H9 (cell line): ENCODE data around the gene OR52N5. TPM values are rescaled to one million over a fixed set of nuclear protein-coding genes. Genes with fewer than 3 reads are reported as not detected.

ENCODE experiments used
- DNase-seq: peaks from one replicate; pipeline ENCODE4 v3.0.0-alpha.2; 2017
- H2AFZ ChIP-seq: one replicate; pipeline ENCODE4 v1.6.1; 2013; ENCODE audit warnings: mild to moderate bottlenecking, low read length, control low read depth, moderate library complexity
- H2AK5ac ChIP-seq: 2 replicates; pipeline ENCODE4 v1.6.1; 2013; ENCODE audit warnings: low read length, control low read depth, mixed read lengths; ENCODE audit not compliant: insufficient read length
- H2BK120ac ChIP-seq: one replicate; pipeline ENCODE4 v1.6.1; 2013; ENCODE audit warnings: low read depth, mild to moderate bottlenecking, low read length, control low read depth, inconsistent platforms; ENCODE audit not compliant: poor library complexity, severe bottlenecking
- H2BK12ac ChIP-seq: 2 replicates; pipeline ENCODE4 v1.6.1; 2013; ENCODE audit warnings: low read length, control low read depth, mixed read lengths, low read depth; ENCODE audit not compliant: insufficient read length
- H2BK15ac ChIP-seq: 2 replicates; pipeline ENCODE4 v1.6.1; 2013; ENCODE audit warnings: low read depth, low read length, control low read depth
- H2BK20ac ChIP-seq: one replicate; pipeline ENCODE4 v1.6.1; 2013; ENCODE audit warnings: low read depth, mild to moderate bottlenecking, low read length, control low read depth, inconsistent platforms; ENCODE audit not compliant: poor library complexity, severe bottlenecking
- H2BK5ac ChIP-seq: 2 replicates; pipeline ENCODE4 v1.6.1; 2013; ENCODE audit warnings: low read length, control low read depth, mixed read lengths; ENCODE audit not compliant: insufficient read length
- H3K14ac ChIP-seq: 2 replicates; pipeline ENCODE4 v1.6.1; 2013; ENCODE audit warnings: low read length, control low read depth; ENCODE audit not compliant: insufficient read depth
- H3K18ac ChIP-seq: 2 replicates; pipeline ENCODE4 v1.6.1; 2013; ENCODE audit warnings: low read depth, mild to moderate bottlenecking, mixed read lengths, low read length, control low read depth; ENCODE audit not compliant: insufficient read length
- H3K23ac ChIP-seq: 2 replicates; pipeline ENCODE4 v1.6.1; 2013; ENCODE audit warnings: low read length, control low read depth, mixed read lengths, low read depth; ENCODE audit not compliant: insufficient read length
- H3K23me2 ChIP-seq: 2 replicates; pipeline ENCODE4 v1.6.1; 2013; ENCODE audit warnings: low read depth, mild to moderate bottlenecking, mixed read lengths, low read length, control low read depth; ENCODE audit not compliant: insufficient read length, poor library complexity, severe bottlenecking
- H3K27ac ChIP-seq: 2 replicates; pipeline ENCODE4 v1.5.1; 2013; ENCODE audit warnings: low read length, control low read depth, mixed read lengths, low read depth; ENCODE audit not compliant: insufficient read length
- H3K27me3 ChIP-seq: 2 replicates; pipeline ENCODE4 v1.6.1; 2013; ENCODE audit warnings: low read length, control low read depth, inconsistent platforms; ENCODE audit not compliant: insufficient read depth
- H3K4ac ChIP-seq: 2 replicates; pipeline ENCODE4 v1.6.1; 2013; ENCODE audit warnings: low read depth, mild to moderate bottlenecking, control low read depth, inconsistent platforms, low read length, moderate library complexity
- H3K4me1 ChIP-seq: 2 replicates; pipeline ENCODE4 v1.6.1; 2013; ENCODE audit warnings: low read length, control low read depth, inconsistent platforms; ENCODE audit not compliant: insufficient read depth
- H3K4me2 ChIP-seq: 2 replicates; pipeline ENCODE4 v1.6.1; 2013; ENCODE audit warnings: low read length, control low read depth, mixed read lengths; ENCODE audit not compliant: insufficient read length, insufficient read depth
- H3K56ac ChIP-seq: 2 replicates; pipeline ENCODE4 v1.6.1; 2013; ENCODE audit warnings: low read depth, mild to moderate bottlenecking, mixed read lengths, low read length, control low read depth; ENCODE audit not compliant: insufficient read length
- H3K79me1 ChIP-seq: 2 replicates; pipeline ENCODE4 v1.6.1; 2013; ENCODE audit warnings: low read depth, mild to moderate bottlenecking, moderate library complexity, low read length, control low read depth, inconsistent platforms; ENCODE audit not compliant: insufficient read depth, poor library complexity, severe bottlenecking
- H3K79me2 ChIP-seq: 2 replicates; pipeline ENCODE4 v1.6.1; 2013; ENCODE audit warnings: low read length, control low read depth, inconsistent platforms; ENCODE audit not compliant: insufficient read depth
- H3K9ac ChIP-seq: 2 replicates; pipeline ENCODE4 v1.6.1; 2013; ENCODE audit warnings: low read length, control low read depth, mixed read lengths; ENCODE audit not compliant: insufficient read length; ENCODE audit errors: extremely low read depth
- H3K9me3 ChIP-seq: one replicate; pipeline ENCODE4 v1.6.1; 2013; ENCODE audit warnings: low read depth, low read length, inconsistent platforms; ENCODE audit not compliant: control insufficient read depth
- H3T11ph ChIP-seq: one replicate; pipeline ENCODE4 v1.6.1; 2013; ENCODE audit warnings: mild to moderate bottlenecking, low read length, control low read depth, inconsistent platforms
- H4K20me1 ChIP-seq: one replicate; pipeline ENCODE4 v1.6.1; 2013; ENCODE audit not compliant: control insufficient read depth, insufficient read length, insufficient read depth
- H4K5ac ChIP-seq: 2 replicates; pipeline ENCODE4 v1.6.1; 2013; ENCODE audit warnings: low read depth, mild to moderate bottlenecking, mixed read lengths, low read length, control low read depth; ENCODE audit not compliant: insufficient read length
- H4K8ac ChIP-seq: replicated peaks from 2 replicates; pipeline ENCODE4 v1.6.1; 2013; ENCODE audit warnings: low read length, control low read depth, mixed read lengths, low read depth; ENCODE audit not compliant: insufficient read length
- H4K91ac ChIP-seq: 2 replicates; pipeline ENCODE4 v1.6.1; 2013; ENCODE audit warnings: low read depth, mild to moderate bottlenecking, moderate library complexity, mixed read lengths, low read length, control low read depth; ENCODE audit not compliant: insufficient read length
- H3K27ac Mint-ChIP-seq, 3 experiments: 2 replicates in 2 of 3; 3 replicates in 1 of 3; pipeline ENCODE4 v1.8.0; 2020 to 2021; ENCODE audit warnings: mixed read lengths in 3 of 3, mild to moderate bottlenecking in 1 of 3, moderate library complexity in 1 of 3
- H3K27me3 Mint-ChIP-seq: 2 replicates; pipeline ENCODE4 v1.8.0; 2021; ENCODE audit warnings: low read depth, mild to moderate bottlenecking, moderate library complexity, mixed read lengths
- H3K36me3 Mint-ChIP-seq, 3 experiments: 2 replicates in 2 of 3; 3 replicates in 1 of 3; pipeline ENCODE4 v1.8.0; 2020 to 2021; ENCODE audit warnings: low read depth in 3 of 3, mixed read lengths in 3 of 3; ENCODE audit not compliant: insufficient read depth in 1 of 3
- H3K4me1 Mint-ChIP-seq, 2 experiments: 2 replicates each; pipeline ENCODE4 v1.8.0; 2020; ENCODE audit warnings: mixed read lengths in 2 of 2
- H3K4me3 Mint-ChIP-seq, 2 experiments: 2 replicates in 1 of 2; 3 replicates in 1 of 2; pipeline ENCODE4 v1.8.0; 2020 to 2021; ENCODE audit warnings: mild to moderate bottlenecking in 2 of 2, mixed read lengths in 2 of 2, moderate library complexity in 1 of 2
- H3K9me3 Mint-ChIP-seq, 2 experiments: 2 replicates in 1 of 2; 3 replicates in 1 of 2; pipeline ENCODE4 v1.8.0; 2020; ENCODE audit warnings: mild to moderate bottlenecking in 2 of 2, mixed read lengths in 2 of 2, moderate library complexity in 1 of 2
- WGBS: extraction: QIAGEN DNeasy Blood & Tissue Kit; methylation state at CpG from one replicate; pipeline ENCODE4 v1.1.7; 2013; ENCODE audit warnings: missing lambda C conversion rate, low lambda C conversion rate, mixed read lengths; ENCODE audit not compliant: insufficient read length; ENCODE audit errors: extremely low coverage; 5-methylcytosine and 5-hydroxymethylcytosine counted together
- total RNA-seq: library from RNA; stranded (reverse); gene quantifications from 2 replicates; pipeline ENCODE4 v1.2.1, GENCODE V29; 2021
- TF ChIP-seq, protein P1 (sequence below): fragments of 200-600 bp; sonication (generic); conservative IDR thresholded peaks from 3 replicates; pipeline ENCODE4 v1.8.0; 2021; ENCODE audit warnings: antibody characterized with exemption, mild to moderate bottlenecking

OR52N5 gene
- total RNA-seq, 1 experiment from 2014 or later: not detected

DNA sequence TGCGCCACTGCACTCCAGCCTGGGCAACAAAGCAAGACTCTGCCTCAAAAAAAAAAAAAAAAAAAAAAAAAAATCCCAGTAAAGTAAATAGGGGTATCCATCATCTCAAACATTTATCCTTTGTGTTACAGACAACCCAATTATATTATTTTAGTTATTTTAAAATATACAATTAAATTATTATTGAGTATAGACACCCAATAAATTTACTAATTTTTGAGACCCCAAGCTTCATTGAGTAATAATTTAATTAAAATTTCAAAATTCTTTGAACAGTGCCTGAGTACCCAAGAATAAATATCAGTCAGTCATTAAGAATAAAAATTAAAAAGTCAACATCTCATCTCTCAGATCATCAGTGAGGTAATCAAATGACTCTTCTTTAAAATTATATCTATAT is 29.2 kb downstream of the OR52N5 start, which contains the start of gene OR52N4:
Gene OR52N4 (plus strand): TSS at position 301 of the 400 bp plus-strand sequence. CDS start 498 bp downstream, outside the sequence.
- H3K14ac ChIP-seq: no peak within 1 kb of the TSS
- no peak within 1 kb of the TSS for H2AK5ac ChIP-seq
- no peaks in the 10 kb centered on the region for H3K9me3 ChIP-seq
- H3K23me2 ChIP-seq: no peaks in the 10 kb centered on the region
- no peak for DNase-seq
- H3K56ac ChIP-seq: no peak within 1 kb of the TSS
- H3T11ph ChIP-seq: no peak within 1 kb of the TSS
- no peak within 1 kb of the TSS for H2BK12ac ChIP-seq
- no peak within 1 kb of the TSS for H2BK15ac ChIP-seq
- no peaks in the 10 kb centered on the region; a peak in 1 of 5 replicates for H3K9me3 Mint-ChIP-seq
- no peaks in the 10 kb centered on the region for H3K4me1 Mint-ChIP-seq
- no CpG with 5 or more reads among the region's 1 CpG for WGBS
- no peaks in the 10 kb centered on the region for H4K20me1 ChIP-seq
- no peaks in the 10 kb centered on the region for H3K36me3 Mint-ChIP-seq
- no peak within 1 kb of the TSS for H3K9ac ChIP-seq
- no peak within 1 kb of the TSS for H4K5ac ChIP-seq
- H2BK20ac ChIP-seq: no peak within 1 kb of the TSS
- H3K4me1 ChIP-seq: no peaks in the 10 kb centered on the region
- H3K4me3 Mint-ChIP-seq: no peak within 1 kb of the TSS
- H2BK5ac ChIP-seq: no peak within 1 kb of the TSS
- no peak within 1 kb of the TSS for H3K23ac ChIP-seq
- H3K79me2 ChIP-seq: no peaks in the 10 kb centered on the region
- TF ChIP-seq, protein P1, sequence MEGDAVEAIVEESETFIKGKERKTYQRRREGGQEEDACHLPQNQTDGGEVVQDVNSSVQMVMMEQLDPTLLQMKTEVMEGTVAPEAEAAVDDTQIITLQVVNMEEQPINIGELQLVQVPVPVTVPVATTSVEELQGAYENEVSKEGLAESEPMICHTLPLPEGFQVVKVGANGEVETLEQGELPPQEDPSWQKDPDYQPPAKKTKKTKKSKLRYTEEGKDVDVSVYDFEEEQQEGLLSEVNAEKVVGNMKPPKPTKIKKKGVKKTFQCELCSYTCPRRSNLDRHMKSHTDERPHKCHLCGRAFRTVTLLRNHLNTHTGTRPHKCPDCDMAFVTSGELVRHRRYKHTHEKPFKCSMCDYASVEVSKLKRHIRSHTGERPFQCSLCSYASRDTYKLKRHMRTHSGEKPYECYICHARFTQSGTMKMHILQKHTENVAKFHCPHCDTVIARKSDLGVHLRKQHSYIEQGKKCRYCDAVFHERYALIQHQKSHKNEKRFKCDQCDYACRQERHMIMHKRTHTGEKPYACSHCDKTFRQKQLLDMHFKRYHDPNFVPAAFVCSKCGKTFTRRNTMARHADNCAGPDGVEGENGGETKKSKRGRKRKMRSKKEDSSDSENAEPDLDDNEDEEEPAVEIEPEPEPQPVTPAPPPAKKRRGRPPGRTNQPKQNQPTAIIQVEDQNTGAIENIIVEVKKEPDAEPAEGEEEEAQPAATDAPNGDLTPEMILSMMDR: no peak
- H3K79me1 ChIP-seq: no peaks in the 10 kb centered on the region
- no peak within 1 kb of the TSS for H3K27ac ChIP-seq
- H4K91ac ChIP-seq: no peak within 1 kb of the TSS
- no peak within 1 kb of the TSS for H3K27ac Mint-ChIP-seq
- H2BK120ac ChIP-seq: no peak within 1 kb of the TSS
- H3K4ac ChIP-seq: no peak within 1 kb of the TSS
- no peaks in the 10 kb centered on the region for H3K27me3 Mint-ChIP-seq
- no peak within 1 kb of the TSS for H3K4me2 ChIP-seq
- no peak within 1 kb of the TSS for H2AFZ ChIP-seq
- H3K27me3 ChIP-seq: no peaks in the 10 kb centered on the region
- H3K18ac ChIP-seq: no peak within 1 kb of the TSS
- no peak within 1 kb of the TSS for H4K8ac ChIP-seq
